Kidney (tissue), 14 donors: ENCODE results near the gene RNF43. TPM values are rescaled to one million over a fixed set of nuclear protein-coding genes. Genes with fewer than 3 reads are reported as not detected.

ENCODE experiments used
- DNase-seq, 5 donors: peaks; one replicate each; pipeline ENCODE4 v3.0.0-alpha.2; 2013 to 2020
- FAIRE-seq: peaks from 2 replicates; lab custom pipeline; 2012; peaks lifted over from hg19 to GRCh38; lab: Jason Lieb, UNC
- H3K27ac ChIP-seq, 2 donors: one replicate each; pipeline ENCODE4 v1.7.0; 2013; ENCODE audit warnings: low read depth in 2 of 2, low read length in 2 of 2, inconsistent platforms in 1 of 2
- H3K27me3 ChIP-seq: one replicate; pipeline ENCODE4 v1.7.1; 2013; ENCODE audit warnings: low read length, inconsistent platforms; ENCODE audit not compliant: control insufficient read depth, insufficient read depth
- H3K36me3 ChIP-seq, 3 donors: one replicate each; pipeline versions ENCODE4 v1.7.0 to v1.7.1; 2013; ENCODE audit warnings: low read length in 3 of 3, control low read depth in 1 of 3, inconsistent platforms in 1 of 3; ENCODE audit not compliant: insufficient read depth in 3 of 3, control insufficient read depth in 2 of 3
- H3K4me1 ChIP-seq, 3 donors: one replicate each; pipeline versions ENCODE4 v1.7.0 to v1.7.1; 2013; ENCODE audit warnings: low read length in 3 of 3, inconsistent platforms in 1 of 3, low read depth in 1 of 3; ENCODE audit not compliant: control insufficient read depth in 2 of 3, insufficient read depth in 2 of 3
- H3K4me3 ChIP-seq, 3 donors: one replicate each; pipeline versions ENCODE4 v1.7.0 to v1.8.1; 2013; ENCODE audit warnings: low read length in 3 of 3, control low read depth in 1 of 3, inconsistent platforms in 1 of 3
- H3K9ac ChIP-seq, 3 donors: one replicate each; pipeline versions ENCODE4 v1.7.0 to v1.7.1; 2013; ENCODE audit warnings: low read length in 3 of 3, control low read depth in 1 of 3, inconsistent platforms in 1 of 3
- H3K9me3 ChIP-seq, 3 donors: one replicate each; pipeline versions ENCODE4 v1.7.0 to v1.7.1; 2013; ENCODE audit warnings: low read length in 3 of 3, control low read depth in 1 of 3, inconsistent platforms in 1 of 3; ENCODE audit not compliant: control insufficient read depth in 2 of 3, insufficient read depth in 1 of 3
- intact Hi-C: fragments of 100-400 bp; cut with DNase I; formaldehyde crosslinking; loops from one replicate; pipeline ENCODE4 v1.11.1; 2022
- polyA plus RNA-seq: library from polyadenylated mRNA; stranded (reverse); fragments of 350-450 nt; fragmentation: Illumina TruSeq; extraction: RNeasy Lipid Tissue Mini Kit (QIAGEN cat#74804); gene quantifications from one replicate; pipeline ENCODE4 v1.2.3, GENCODE V29; 2014; ENCODE audit warnings: low read depth, low replicate concordance; ENCODE audit not compliant: insufficient read depth
- total RNA-seq: library from RNA; stranded (reverse); fragmentation: NEBNext Ultra II Directional; extraction: Animal tissue kit (Norgen Biotek cat#: 25700); gene quantifications from one replicate; pipeline ENCODE4 v1.2.1, GENCODE V29; 2021
- TF ChIP-seq, protein P1 (sequence below): IDR thresholded peaks from 3 replicates; pipeline ENCODE4 v1.5.1; 2012; ENCODE audit warnings: mild to moderate bottlenecking, moderate library complexity, borderline replicate concordance; ENCODE audit not compliant: insufficient read depth; ENCODE audit errors: extremely low read depth
- donor health status: control.
- donor health status: control.
- donor health status: control.
- donor health status: control.
- donor health status: control.
- donor health status: DM: yes; HTN: yes; CAD: no.
- donor health status: Normal renal cell carcinoma (clear cell type).

Gene RNF43
- total and polyA plus RNA-seq, 2 donors from 2014 or later, result 7.8 to 9.5 TPM

GRCh38 chr17:58381124-58382035 is 36.0 kb downstream of the RNF43 start:
- FAIRE-seq (no peak), DNase-seq (peak in 3 of 5 donors; percentile 31 to 75 (median 62))
- no peak overlapping the region for H3K4me3 ChIP-seq
- H3K9me3 ChIP-seq, result no peaks in the 10 kb centered on the region
- intact Hi-C loops, result no loop called here
- TF ChIP-seq, protein P1, sequence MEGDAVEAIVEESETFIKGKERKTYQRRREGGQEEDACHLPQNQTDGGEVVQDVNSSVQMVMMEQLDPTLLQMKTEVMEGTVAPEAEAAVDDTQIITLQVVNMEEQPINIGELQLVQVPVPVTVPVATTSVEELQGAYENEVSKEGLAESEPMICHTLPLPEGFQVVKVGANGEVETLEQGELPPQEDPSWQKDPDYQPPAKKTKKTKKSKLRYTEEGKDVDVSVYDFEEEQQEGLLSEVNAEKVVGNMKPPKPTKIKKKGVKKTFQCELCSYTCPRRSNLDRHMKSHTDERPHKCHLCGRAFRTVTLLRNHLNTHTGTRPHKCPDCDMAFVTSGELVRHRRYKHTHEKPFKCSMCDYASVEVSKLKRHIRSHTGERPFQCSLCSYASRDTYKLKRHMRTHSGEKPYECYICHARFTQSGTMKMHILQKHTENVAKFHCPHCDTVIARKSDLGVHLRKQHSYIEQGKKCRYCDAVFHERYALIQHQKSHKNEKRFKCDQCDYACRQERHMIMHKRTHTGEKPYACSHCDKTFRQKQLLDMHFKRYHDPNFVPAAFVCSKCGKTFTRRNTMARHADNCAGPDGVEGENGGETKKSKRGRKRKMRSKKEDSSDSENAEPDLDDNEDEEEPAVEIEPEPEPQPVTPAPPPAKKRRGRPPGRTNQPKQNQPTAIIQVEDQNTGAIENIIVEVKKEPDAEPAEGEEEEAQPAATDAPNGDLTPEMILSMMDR, result no peak
- peak overlapping the region in 1 of 2 donors; percentile 30 for H3K27ac ChIP-seq
- no peaks in the 10 kb centered on the region for H3K27me3 ChIP-seq
- peaks cover 13 to 36% (median 34%) of the 10 kb centered on the region in 3 donors for H3K4me1 ChIP-seq
- H3K9ac ChIP-seq, result no peak overlapping the region
- no peaks in the 10 kb centered on the region for H3K36me3 ChIP-seq

DNA sequence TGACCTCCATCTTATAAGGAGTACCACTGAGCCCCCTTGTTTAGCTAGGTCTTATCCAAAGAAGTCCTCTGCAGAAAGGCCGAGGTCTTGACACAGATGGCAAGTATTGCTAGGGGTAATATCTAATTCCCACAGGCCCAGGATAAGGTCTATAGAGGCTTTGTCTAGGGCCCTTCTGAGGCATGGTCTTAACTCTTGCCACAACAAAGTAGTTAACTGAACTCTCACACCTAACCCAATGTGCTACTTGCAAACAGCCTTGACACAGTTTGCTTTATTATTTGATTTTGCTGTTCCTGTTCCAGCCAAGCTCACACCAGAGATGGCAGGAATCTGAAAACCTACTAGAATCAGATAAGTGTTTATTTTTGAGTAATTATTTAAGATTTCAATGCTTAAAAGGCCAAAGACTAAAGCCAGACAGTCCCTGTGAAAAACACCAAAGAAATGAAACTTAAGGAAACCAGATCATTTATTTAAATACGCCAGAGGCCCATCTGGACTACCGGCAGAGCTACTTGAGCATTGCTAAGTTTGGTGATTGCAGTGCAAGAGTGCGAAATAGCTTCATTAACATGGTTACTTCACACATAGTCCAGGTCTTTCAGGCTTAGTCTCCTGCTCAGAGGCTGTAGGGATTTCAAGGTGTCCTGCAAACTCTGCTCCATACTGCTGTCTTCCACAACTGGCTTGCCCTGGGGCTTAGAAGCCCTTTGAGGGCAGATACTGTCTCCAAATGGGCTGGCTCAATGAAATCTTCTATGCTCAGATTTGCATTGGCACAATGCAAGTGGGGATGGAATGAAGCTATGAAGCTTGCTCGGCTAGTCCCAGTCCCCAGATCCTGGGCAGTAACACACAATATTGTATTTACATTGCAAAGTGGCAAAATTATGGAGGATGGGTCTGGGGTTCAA is 36.9 kb downstream of the RNF43 start:
- TF ChIP-seq, protein P1, result no peak
- Histone ChIP-seq H3K36me3 (no peaks in the 10 kb centered on the region), H3K9ac (no peak overlapping the region), H3K4me3 (no peak overlapping the region), H3K4me1 (peaks cover 13 to 42% (median 37%) of the 10 kb centered on the region in 3 donors), H3K27ac (peak overlapping the region in 1 of 2 donors; percentile 23), H3K9me3 (no peaks in the 10 kb centered on the region), H3K27me3 (no peaks in the 10 kb centered on the region)
- FAIRE-seq, result no peak
- intact Hi-C loops, result no loop called here
- no peak for DNase-seq

- intact Hi-C loops, result no loop called here
- H3K9ac ChIP-seq, result no peak overlapping the region
- H3K27me3 ChIP-seq, result no peaks in the 10 kb centered on the region
- no peak for FAIRE-seq
- H3K4me3 ChIP-seq, result no peak overlapping the region
- TF ChIP-seq, protein P1, result no peak
- H3K27ac ChIP-seq, result peak overlapping the region in 1 of 2 donors; percentile 28
- no peaks in the 10 kb centered on the region for H3K36me3 ChIP-seq
- no peaks in the 10 kb centered on the region for H3K9me3 ChIP-seq
- DNase-seq, result no peak
- peaks cover 13 to 46% (median 37%) of the 10 kb centered on the region in 3 donors for H3K4me1 ChIP-seq
Observed at GRCh38 chr17:58379511-58379824, 37.9 kb downstream of the RNF43 start.
